Activated T-cell treated with anti-CD3 and anti-CD28 coated beads for 24 hours (primary cell): ENCODE results near the gene CHD2.
"Not testable (repeated sequence)": the region's sequence is repeated elsewhere in the genome, so short reads cannot be mapped to it uniquely, and the experiment has no call there.

Experiments
- DNase-seq: peaks from one replicate; pipeline ENCODE4 v3.0.0-alpha.2; 2020; ENCODE audit warnings: low read depth

The CHD2 gene

GRCh38 chr15:93048759-93049161 is 148.6 kb downstream of the CHD2 start:
- no peak for DNase-seq

GRCh38 chr15:93049233-93049632 is 149.1 kb downstream of the CHD2 start:
- no peak for DNase-seq

GRCh38 chr15:93049914-93050578 is 149.9 kb downstream of the CHD2 start:
- no peak for DNase-seq

GRCh38 chr15:93050648-93051047 is 150.5 kb downstream of the CHD2 start:
- no peak for DNase-seq

GRCh38 chr15:93051236-93052089 is 151.3 kb downstream of the CHD2 start:
- no peak for DNase-seq

- no peak for DNase-seq
Measured at GRCh38 chr15:93052090-93052879, 152.2 kb downstream of the CHD2 start.

- no peak for DNase-seq
Measured at GRCh38 chr15:93055211-93055610, 155.1 kb downstream of the CHD2 start.

GRCh38 chr15:93056836-93057235 is 156.7 kb downstream of the CHD2 start:
- DNase-seq: no peak

GRCh38 chr15:93057618-93058017 is 157.5 kb downstream of the CHD2 start:
- DNase-seq: no peak

GRCh38 chr15:93058128-93058527 is 158.0 kb downstream of the CHD2 start:
- DNase-seq: no peak

GRCh38 chr15:93058904-93059427 is 158.8 kb downstream of the CHD2 start:
- DNase-seq: no peak

GRCh38 chr15:93059442-93059841 is 159.3 kb downstream of the CHD2 start:
- DNase-seq: no peak

- DNase-seq: no peak
Measured at GRCh38 chr15:93060336-93061248, 160.5 kb downstream of the CHD2 start.

- DNase-seq: not testable (repeated sequence)
Measured at GRCh38 chr15:93062628-93063261, 162.6 kb downstream of the CHD2 start.

- no peak for DNase-seq
Measured at GRCh38 chr15:93063262-93063671, 163.1 kb downstream of the CHD2 start.

- DNase-seq: no peak
Measured at GRCh38 chr15:93063796-93064690, 163.9 kb downstream of the CHD2 start.

GRCh38 chr15:93065641-93066045 is 165.5 kb downstream of the CHD2 start:
- DNase-seq: no peak

- DNase-seq: no peak
Measured at GRCh38 chr15:93066224-93066681, 166.1 kb downstream of the CHD2 start.

GRCh38 chr15:93066834-93067648 is 166.9 kb downstream of the CHD2 start:
- no peak for DNase-seq
